Putamen (tissue), 1 donor: ENCODE data around the gene FBXW8.

Experiments used
- DNase-seq: peaks from one replicate; pipeline ENCODE4 v3.0.0-alpha.2; 2016; ENCODE audit warnings: low spot score

Gene FBXW8

GRCh38 chr12:117023998-117024960, 113.5 kb downstream of the FBXW8 start:
- DNase-seq = no peak

GRCh38 chr12:117024961-117025480, 114.3 kb downstream of the FBXW8 start:
- no peak for DNase-seq

GRCh38 chr12:117025481-117026151, 114.9 kb downstream of the FBXW8 start:
- no peak for DNase-seq

GRCh38 chr12:117026343-117026742, 115.6 kb downstream of the FBXW8 start:
- no peak for DNase-seq

GRCh38 chr12:117026921-117027250, 116.1 kb downstream of the FBXW8 start:
- no peak for DNase-seq

- DNase-seq = no peak
These were observed 116.7 kb downstream of the FBXW8 start for GRCh38 chr12:117027251-117028086.

- DNase-seq = no peak
These were observed 117.5 kb downstream of the FBXW8 start for GRCh38 chr12:117028254-117028653.

- no peak for DNase-seq
These were observed 119.6 kb downstream of the FBXW8 start for GRCh38 chr12:117030187-117030900.

- DNase-seq = no peak
These were observed 121.3 kb downstream of the FBXW8 start for GRCh38 chr12:117031843-117032592.

- no peak for DNase-seq
These were observed 122.0 kb downstream of the FBXW8 start for GRCh38 chr12:117032593-117033381.

- DNase-seq = peak; percentile 74
These were observed 122.9 kb downstream of the FBXW8 start for GRCh38 chr12:117033382-117034221.

GRCh38 chr12:117034249-117034648, 123.5 kb downstream of the FBXW8 start:
- DNase-seq = no peak

GRCh38 chr12:117034701-117035151, 124.0 kb downstream of the FBXW8 start:
- no peak for DNase-seq

GRCh38 chr12:117035287-117035686, 124.5 kb downstream of the FBXW8 start:
- DNase-seq = no peak

GRCh38 chr12:117036046-117036445, 125.3 kb downstream of the FBXW8 start:
- DNase-seq = no peak

GRCh38 chr12:117036547-117036946, 125.8 kb downstream of the FBXW8 start:
- DNase-seq = no peak

- no peak for DNase-seq
These were observed 126.7 kb downstream of the FBXW8 start for GRCh38 chr12:117037289-117038022.

- no peak for DNase-seq
These were observed 127.4 kb downstream of the FBXW8 start for GRCh38 chr12:117038023-117038680.
